Stimulated activated CD4-positive, alpha-beta T cell treated with anti-CD3 and anti-CD28 coated beads, Interleukin-1b, Interleukin-23, amount 100 ng/mL, for 48 hours (primary cell): ENCODE data around the gene ATAD3C.
A peak's percentile ranks its signal among the peaks of the same experiment; 100 is the strongest.
"Not testable (repeated sequence)": the region's sequence is repeated elsewhere in the genome, so short reads cannot be mapped to it uniquely, and the experiment has no call there.

Experiments
- DNase-seq: peaks from one replicate; pipeline ENCODE4 v3.0.0-alpha.2; 2020

ATAD3C gene

GRCh38 chr1:1479547-1480487 is 30.3 kb downstream of the ATAD3C start:
- DNase-seq: no peak

- DNase-seq: not testable (repeated sequence)
Observed at GRCh38 chr1:1480488-1480867, 31.0 kb downstream of the ATAD3C start.

GRCh38 chr1:1481811-1482210 is 32.3 kb downstream of the ATAD3C start:
- DNase-seq: not testable (repeated sequence)

- no peak for DNase-seq
Observed at GRCh38 chr1:1482856-1483255, 33.4 kb downstream of the ATAD3C start.

GRCh38 chr1:1483714-1484113 is 34.2 kb downstream of the ATAD3C start:
- DNase-seq: no peak

- not testable (repeated sequence) for DNase-seq
Observed at GRCh38 chr1:1484976-1485750, 35.7 kb downstream of the ATAD3C start.

- not testable (repeated sequence) for DNase-seq
Observed at GRCh38 chr1:1485755-1486317, 36.3 kb downstream of the ATAD3C start.

- no peak for DNase-seq
Observed at GRCh38 chr1:1487701-1488100, 38.2 kb downstream of the ATAD3C start.

- no peak for DNase-seq
Observed at GRCh38 chr1:1489231-1489630, 39.7 kb downstream of the ATAD3C start.

- DNase-seq: no peak
Observed at GRCh38 chr1:1489861-1490260, 40.4 kb downstream of the ATAD3C start.

GRCh38 chr1:1490633-1491230 is 41.2 kb downstream of the ATAD3C start:
- no peak for DNase-seq

- no peak for DNase-seq
Observed at GRCh38 chr1:1491601-1492000, 42.1 kb downstream of the ATAD3C start.

GRCh38 chr1:1494311-1494710 is 44.8 kb downstream of the ATAD3C start:
- DNase-seq: not testable (repeated sequence)

- not testable (repeated sequence) for DNase-seq
Observed at GRCh38 chr1:1495461-1495975, 46.0 kb downstream of the ATAD3C start.

- DNase-seq: peak; percentile 85
Observed at GRCh38 chr1:1504777-1505365, 55.4 kb downstream of the ATAD3C start.

GRCh38 chr1:1505366-1505798 is 55.9 kb downstream of the ATAD3C start:
- DNase-seq: peak; percentile 17

GRCh38 chr1:1505801-1506200 is 56.3 kb downstream of the ATAD3C start:
- not testable (repeated sequence) for DNase-seq

- DNase-seq: no peak
Observed at GRCh38 chr1:1507305-1507704, 57.8 kb downstream of the ATAD3C start.

- not testable (repeated sequence) for DNase-seq
Observed at GRCh38 chr1:1508775-1509464, 59.4 kb downstream of the ATAD3C start.

- not testable (repeated sequence) for DNase-seq
Observed at GRCh38 chr1:1509465-1509850, 60.0 kb downstream of the ATAD3C start.

- peak; percentile 30 for DNase-seq
Observed at GRCh38 chr1:1510912-1511532, 61.5 kb downstream of the ATAD3C start.
